ENCODE data around the gene BMERB1.
"Not testable (repeated sequence)": the region's sequence is repeated elsewhere in the genome, so short reads cannot be mapped to it uniquely, and the experiment has no call there.

BMERB1 gene

DNA sequence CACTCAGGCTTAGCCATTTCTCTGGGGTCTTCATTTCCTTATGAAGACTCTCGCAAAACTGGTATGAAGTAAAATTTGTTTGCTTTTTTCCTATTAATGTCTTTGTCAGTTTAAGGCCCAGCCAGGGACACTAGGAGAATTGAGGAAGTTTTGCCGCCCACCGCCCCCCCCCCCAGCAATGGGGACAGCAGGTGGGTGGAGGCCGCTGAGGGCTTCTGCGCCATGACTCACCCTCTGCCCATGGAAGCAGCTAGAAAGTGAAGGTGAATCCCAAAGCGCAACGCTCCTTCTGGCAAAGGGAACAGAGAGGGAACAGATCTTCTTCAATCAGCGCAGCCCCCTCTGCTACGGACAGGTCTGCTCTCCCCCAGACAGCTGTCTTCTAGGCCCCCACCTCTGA lies 158.8 kb downstream of the BMERB1 start:
- DNase-seq (ENCODE audit: low read depth in 2 of 2), result no peak

GRCh38 chr16:15594711-15595320 lies 160.4 kb downstream of the BMERB1 start:
- DNase-seq (ENCODE audit: low read depth in 2 of 2), result no peak

DNA sequence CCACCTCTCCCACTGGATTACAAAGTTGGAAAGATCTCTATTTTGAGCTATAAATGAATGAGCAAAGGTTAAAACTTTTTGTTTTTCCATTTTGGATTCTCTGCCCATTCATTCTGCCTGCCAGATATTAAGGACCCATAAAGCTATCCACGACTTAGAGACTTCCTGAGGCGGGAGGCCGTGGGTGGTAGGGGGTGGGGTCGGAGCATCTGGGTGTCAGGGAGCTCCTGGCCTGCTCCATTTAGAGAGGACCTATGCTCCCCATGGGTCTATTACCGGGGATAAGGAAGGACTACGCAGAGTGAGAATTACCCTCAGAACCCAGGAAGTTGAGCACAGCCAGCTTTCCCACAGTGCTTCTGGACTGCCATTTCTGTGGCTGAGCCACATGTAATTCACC lies 162.7 kb downstream of the BMERB1 start:
- no peak for DNase-seq (ENCODE audit: low read depth in 2 of 2)

DNA sequence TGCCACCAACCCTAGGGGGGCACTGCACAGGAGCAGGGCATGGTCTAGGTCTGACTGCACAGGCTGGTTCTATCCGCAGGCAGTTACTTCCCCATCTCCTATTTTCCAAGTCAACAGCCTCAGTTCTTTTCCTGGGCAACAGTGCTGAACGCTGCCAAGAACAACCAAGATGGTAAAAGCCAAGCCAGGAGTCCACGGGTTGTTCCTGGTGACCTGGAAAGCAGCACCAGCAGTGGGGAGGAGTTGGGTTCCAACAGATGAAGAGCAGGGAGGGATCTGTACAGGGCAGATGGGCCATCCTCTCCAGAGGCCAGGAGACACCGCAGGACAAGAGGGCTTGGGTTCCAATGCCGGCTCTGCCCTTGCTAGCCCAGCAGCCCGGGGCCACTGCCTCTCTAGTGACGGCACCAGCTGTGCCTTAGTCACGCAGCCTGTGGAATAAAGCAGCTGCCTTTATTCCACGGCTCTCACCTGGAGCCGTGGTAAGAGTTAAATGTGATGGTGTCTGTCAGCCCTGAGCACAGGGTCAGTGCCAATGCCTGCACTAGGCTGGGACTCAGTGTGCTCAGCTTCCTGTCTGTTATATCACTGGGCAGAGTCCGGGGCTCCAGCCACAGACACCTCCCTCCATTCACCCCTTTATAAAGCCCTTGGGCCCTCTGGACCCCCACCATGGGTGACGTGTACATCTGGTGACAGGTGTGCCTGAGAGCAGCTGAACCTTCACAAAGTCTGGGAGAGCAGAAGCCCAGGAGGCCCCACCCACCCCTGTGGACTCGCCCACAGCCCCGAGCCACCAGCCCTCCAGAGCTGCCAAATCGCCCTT lies 163.6 kb downstream of the BMERB1 start:
- no peak for DNase-seq (ENCODE audit: low read depth in 2 of 2)

- no peak for DNase-seq (ENCODE audit: low read depth in 2 of 2)
Measured at GRCh38 chr16:15598648-15599190, 164.3 kb downstream of the BMERB1 start.

DNA sequence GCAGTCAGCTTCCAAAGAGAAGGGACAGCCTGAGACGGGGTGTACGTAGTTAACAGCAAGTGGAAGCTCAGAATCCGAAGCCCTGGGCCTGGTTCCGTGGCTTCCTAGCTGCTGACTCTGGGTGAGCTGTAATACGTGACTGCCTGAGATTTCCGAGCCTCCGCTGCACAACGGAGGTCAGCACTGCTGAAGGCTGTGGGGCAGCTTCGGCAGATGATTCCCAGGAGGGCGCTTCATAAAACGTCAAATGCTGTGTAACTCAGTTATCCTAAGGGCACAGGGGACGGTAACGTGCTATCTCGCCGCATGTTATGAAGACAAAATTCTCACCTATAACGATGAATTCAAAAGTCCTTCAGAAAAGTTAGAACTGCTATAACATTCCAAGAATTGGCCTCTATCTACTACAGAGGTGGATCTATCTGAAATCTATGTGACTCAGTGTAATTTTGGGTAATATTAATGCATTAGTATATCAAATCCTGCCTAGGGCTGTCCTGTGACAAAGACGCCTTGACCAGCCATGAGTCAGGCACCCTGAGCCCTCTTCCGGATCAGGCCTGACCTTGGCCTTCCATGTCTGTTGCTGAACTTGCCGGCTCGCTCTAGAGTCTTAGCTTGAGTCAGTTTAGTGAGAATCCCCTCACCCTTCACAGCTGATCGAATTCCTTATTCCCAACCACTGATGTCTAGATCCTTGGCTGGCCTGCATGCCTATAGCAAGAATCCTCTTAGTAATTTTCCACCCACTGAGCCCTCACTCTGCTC lies 165.1 kb downstream of the BMERB1 start:
- DNase-seq (ENCODE audit: low read depth in 2 of 2), result no peak

- no peak for DNase-seq (ENCODE audit: low read depth in 2 of 2)
Measured at GRCh38 chr16:15601212-15601879, 167.0 kb downstream of the BMERB1 start.

- DNase-seq (ENCODE audit: low read depth in 2 of 2), result no peak
Measured at GRCh38 chr16:15602285-15603044, 168.1 kb downstream of the BMERB1 start.

GRCh38 chr16:15604460-15605440 lies 170.4 kb downstream of the BMERB1 start:
- no peak for DNase-seq (ENCODE audit: low read depth in 2 of 2)

DNA sequence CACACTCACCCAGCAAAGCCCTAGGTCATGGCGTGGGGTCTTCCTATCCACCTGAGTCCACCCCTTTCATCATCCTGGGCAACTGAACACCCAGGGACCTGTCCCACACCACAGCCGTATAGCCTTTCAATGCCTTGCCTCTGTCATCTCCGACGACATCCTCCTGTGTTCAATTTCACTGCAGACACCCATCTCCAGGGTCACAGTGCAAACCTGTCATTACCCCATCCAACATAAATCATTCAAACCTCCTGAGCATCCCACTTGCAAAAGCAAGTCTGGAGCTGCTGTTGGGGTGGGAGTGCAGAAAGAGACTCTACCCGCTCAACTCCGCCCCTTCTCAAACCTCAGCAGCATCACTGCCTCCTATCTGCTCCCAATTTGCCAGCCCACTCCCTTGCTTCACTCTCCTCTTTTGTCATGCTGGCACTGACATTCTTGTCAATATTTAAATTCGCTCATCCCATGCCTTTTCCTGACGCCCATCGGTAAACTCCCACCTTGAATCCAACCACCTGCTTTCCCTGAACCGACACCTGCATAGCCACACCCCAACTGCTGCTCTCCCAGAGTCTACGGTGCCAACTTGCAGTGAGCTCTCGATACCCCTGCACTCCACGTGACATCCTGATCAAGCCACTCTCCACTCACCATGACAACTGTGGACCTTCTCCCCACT lies 171.6 kb downstream of the BMERB1 start:
- no peak for DNase-seq (ENCODE audit: low read depth in 2 of 2)

DNA sequence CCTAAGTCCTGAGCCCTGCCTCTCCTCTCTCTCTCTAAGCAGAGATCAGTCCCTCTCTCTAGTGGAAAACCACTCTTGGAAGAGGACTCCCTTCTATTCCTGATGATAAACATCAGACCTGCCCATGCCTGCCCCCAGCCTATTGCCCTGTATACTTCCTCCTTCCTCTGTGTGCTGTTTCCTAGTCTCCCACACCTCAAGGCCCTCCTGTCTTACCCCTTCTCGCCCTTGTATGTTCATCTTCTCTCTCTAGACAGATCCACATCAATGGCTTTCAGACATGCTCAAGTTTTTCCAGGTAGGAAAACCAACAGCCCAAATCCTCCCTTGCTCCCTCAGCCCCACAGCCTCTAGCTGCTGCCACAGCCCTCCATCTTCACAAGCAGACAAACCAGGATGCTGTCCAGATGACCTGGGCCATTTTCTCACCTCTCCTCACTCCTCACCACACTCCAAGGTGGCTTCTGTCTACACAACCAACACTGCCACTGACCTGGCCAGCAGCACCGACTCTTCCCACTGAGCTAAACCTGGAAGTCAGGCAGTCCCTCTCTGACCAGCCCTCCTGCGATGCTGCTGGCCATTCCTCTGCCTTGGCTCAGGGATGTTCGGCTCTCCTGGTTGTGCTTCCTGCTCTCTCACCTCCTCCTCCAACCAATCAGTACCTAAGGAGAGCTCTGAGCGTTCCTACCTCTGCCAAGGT lies 172.3 kb downstream of the BMERB1 start:
- no peak for DNase-seq (ENCODE audit: low read depth in 2 of 2)

GRCh38 chr16:15607221-15607699 lies 172.9 kb downstream of the BMERB1 start:
- not testable (repeated sequence) for DNase-seq (ENCODE audit: low read depth in 2 of 2)

- DNase-seq (ENCODE audit: low read depth in 2 of 2), result no peak
Measured at GRCh38 chr16:15607700-15608396, 173.5 kb downstream of the BMERB1 start.

DNA sequence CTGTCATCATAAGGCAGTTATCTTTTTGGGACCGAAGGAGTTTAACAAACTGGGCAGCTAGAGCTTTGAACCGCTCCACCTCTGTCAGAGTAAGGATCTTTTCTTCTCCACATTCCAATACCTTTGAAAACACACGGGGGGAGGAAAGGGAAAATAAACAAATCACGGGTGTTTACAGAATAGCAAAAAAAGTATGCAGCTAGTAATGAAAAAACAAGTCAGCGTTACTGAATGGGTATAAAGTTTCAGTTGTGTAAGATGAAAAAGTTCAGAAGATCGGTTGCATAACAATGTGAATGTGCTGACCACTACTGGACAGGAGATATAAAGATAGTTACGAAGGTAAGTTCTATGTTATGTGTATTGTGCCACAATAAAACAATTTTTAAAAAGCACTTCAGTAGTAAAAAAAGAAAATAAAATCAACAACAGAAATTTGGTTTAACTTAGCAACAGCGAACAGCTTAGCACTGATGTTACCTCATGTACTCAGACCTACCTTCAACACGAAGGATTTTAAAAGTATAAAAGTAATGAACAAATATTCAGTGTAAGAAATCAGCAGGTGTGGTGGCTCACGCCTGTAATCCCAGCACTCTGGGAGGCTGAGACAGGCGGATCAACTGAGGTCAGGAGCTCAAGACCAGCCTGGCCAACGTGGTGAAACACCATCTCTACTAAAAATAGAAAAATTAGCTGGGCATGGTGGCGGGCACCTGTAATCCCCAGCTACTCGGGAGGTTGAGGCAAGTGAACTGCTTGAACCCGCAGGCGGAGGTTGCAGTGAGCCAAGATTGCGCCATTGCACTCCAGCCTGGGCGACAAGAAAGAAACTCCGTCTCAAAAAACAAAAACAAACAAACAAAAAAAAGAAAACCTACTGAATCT lies 174.3 kb downstream of the BMERB1 start:
- DNase-seq (ENCODE audit: low read depth in 2 of 2), result no peak

- DNase-seq (ENCODE audit: low read depth in 2 of 2), result no peak
Measured at GRCh38 chr16:15609286-15609649, 174.9 kb downstream of the BMERB1 start.

- no peak for DNase-seq (ENCODE audit: low read depth in 2 of 2)
Measured at GRCh38 chr16:15610369-15610871, 176.0 kb downstream of the BMERB1 start.

GRCh38 chr16:15611610-15612009 lies 177.2 kb downstream of the BMERB1 start:
- no peak for DNase-seq (ENCODE audit: low read depth in 2 of 2)

Measured in stimulated activated CD8-positive, alpha-beta memory T cell treated with anti-CD3 and anti-CD28 coated beads, Interleukin-2, amount 100 ng/mL, for 1 hour (primary cell).